Medulla oblongata (tissue), 1 donor: ENCODE measurements around the gene SLC31A1.
A peak's percentile ranks its signal among the peaks of the same experiment; 100 is the strongest.
"Not testable (repeated sequence)": the region's sequence is repeated elsewhere in the genome, so short reads cannot be mapped to it uniquely, and the experiment has no call there.

Source experiments
- DNase-seq: peaks from one replicate; pipeline ENCODE4 v3.0.0-alpha.2; 2015; ENCODE audit errors: extremely low spot score

SLC31A1 gene

GRCh38 chr9:113220467-113221002 is 809 bp upstream of the SLC31A1 start:
- DNase-seq = peak; percentile 21

GRCh38 chr9:113221800-113222481 is 597 bp downstream of the SLC31A1 start:
- peak; percentile 26 for DNase-seq

- DNase-seq = no peak
These were observed 1.1 kb downstream of the SLC31A1 start for GRCh38 chr9:113222482-113222841.

- no peak for DNase-seq
These were observed 2.6 kb downstream of the SLC31A1 start for GRCh38 chr9:113223963-113224362.

GRCh38 chr9:113227436-113227835 is 6.1 kb downstream of the SLC31A1 start:
- DNase-seq = no peak

GRCh38 chr9:113228130-113228665 is 6.9 kb downstream of the SLC31A1 start:
- no peak for DNase-seq

GRCh38 chr9:113231701-113232100 is 10.4 kb downstream of the SLC31A1 start:
- no peak for DNase-seq

GRCh38 chr9:113235701-113236255 is 14.4 kb downstream of the SLC31A1 start:
- not testable (repeated sequence) for DNase-seq

GRCh38 chr9:113237026-113237425 is 15.7 kb downstream of the SLC31A1 start:
- no peak for DNase-seq

GRCh38 chr9:113238202-113238858 is 17.0 kb downstream of the SLC31A1 start:
- DNase-seq = no peak

GRCh38 chr9:113238859-113239232 is 17.5 kb downstream of the SLC31A1 start:
- DNase-seq = no peak

- DNase-seq = no peak
These were observed 19.8 kb downstream of the SLC31A1 start for GRCh38 chr9:113241161-113241560.

GRCh38 chr9:113244556-113244955 is 23.2 kb downstream of the SLC31A1 start:
- DNase-seq = no peak

GRCh38 chr9:113245894-113246293 is 24.6 kb downstream of the SLC31A1 start:
- no peak for DNase-seq

- no peak for DNase-seq
These were observed 25.6 kb downstream of the SLC31A1 start for GRCh38 chr9:113246928-113247327.

- DNase-seq = no peak
These were observed 26.3 kb downstream of the SLC31A1 start for GRCh38 chr9:113247640-113248039.

- not testable (repeated sequence) for DNase-seq
These were observed 28.3 kb downstream of the SLC31A1 start for GRCh38 chr9:113249661-113250060.

GRCh38 chr9:113250807-113251206 is 29.5 kb downstream of the SLC31A1 start:
- DNase-seq = no peak

- no peak for DNase-seq
These were observed 33.6 kb downstream of the SLC31A1 start for GRCh38 chr9:113254991-113255390.

- DNase-seq = no peak
These were observed 34.1 kb downstream of the SLC31A1 start for GRCh38 chr9:113255438-113255837.

GRCh38 chr9:113257863-113258262 is 36.5 kb downstream of the SLC31A1 start:
- no peak for DNase-seq

GRCh38 chr9:113258282-113258681 is 36.9 kb downstream of the SLC31A1 start:
- DNase-seq = no peak
